ENCODE measurements around the gene OR6Q1. TPM values are rescaled to one million over a fixed set of nuclear protein-coding genes. Genes with fewer than 3 reads are reported as not detected.

The OR6Q1 gene
- total and polyA plus RNA-seq, 2 donors (not counting 1 experiment from before 2014, with no cell fraction given), result not detected

DNA sequence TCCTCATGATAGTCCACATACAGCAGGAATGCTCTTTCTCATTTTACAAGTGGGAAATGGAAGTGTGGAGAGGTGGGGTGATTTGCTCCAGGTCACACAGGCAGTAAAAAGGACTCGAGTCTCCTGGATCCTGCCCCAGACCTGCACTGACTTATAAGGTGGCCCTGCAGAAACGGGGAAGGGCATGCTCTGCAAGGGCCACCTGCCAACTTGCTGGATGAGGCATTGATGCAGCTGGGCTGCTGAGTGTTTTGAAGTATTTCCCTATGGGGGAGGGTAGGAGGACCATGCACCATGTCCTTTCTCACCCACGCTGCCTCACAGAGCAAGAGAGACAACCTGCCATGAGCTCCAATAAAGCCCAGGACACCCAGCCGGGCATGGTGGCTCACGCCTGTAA is 36.9 kb downstream of the OR6Q1 start:
- no peak overlapping the region for H3K9ac ChIP-seq (ENCODE audit: insufficient read depth, low read length)
- H2AFZ ChIP-seq (ENCODE audit: low read length), result no peak overlapping the region
- peak in 1 of 2 donors; percentile 55 for DNase-seq (ENCODE audit: low read depth in 2 of 2)
- no peaks in the 10 kb centered on the region for H3K36me3 ChIP-seq (ENCODE audit: control insufficient read depth, insufficient read depth, low read length)
- H4K20me1 ChIP-seq (ENCODE audit: control insufficient read depth, extremely low read depth, insufficient read depth, low read length), result no peaks in the 10 kb centered on the region
- no peak overlapping the region for H3K27ac ChIP-seq (ENCODE audit: insufficient read depth, low read length)
- H3K4me3 ChIP-seq (replicated peaks in 1 of 4; ENCODE audit: control extremely low read depth in 1 of 4, insufficient read depth in 1 of 4, low read depth in 3 of 4, low read length in 4 of 4), result no peak overlapping the region
- H3K9me3 ChIP-seq (ENCODE audit: control insufficient read depth, insufficient read depth, low read depth, low read length), result no peaks in the 10 kb centered on the region
- no peaks in the 10 kb centered on the region for H3K27me3 ChIP-seq (ENCODE audit: control insufficient read depth, insufficient read depth, low read length)
- H3K4me2 ChIP-seq (ENCODE audit: extremely low read depth, insufficient read depth, low read length), result no peak overlapping the region
- H3K79me2 ChIP-seq (ENCODE audit: control insufficient read depth, insufficient read depth, low read length), result no peaks in the 10 kb centered on the region
- TF ChIP-seq, protein P1, sequence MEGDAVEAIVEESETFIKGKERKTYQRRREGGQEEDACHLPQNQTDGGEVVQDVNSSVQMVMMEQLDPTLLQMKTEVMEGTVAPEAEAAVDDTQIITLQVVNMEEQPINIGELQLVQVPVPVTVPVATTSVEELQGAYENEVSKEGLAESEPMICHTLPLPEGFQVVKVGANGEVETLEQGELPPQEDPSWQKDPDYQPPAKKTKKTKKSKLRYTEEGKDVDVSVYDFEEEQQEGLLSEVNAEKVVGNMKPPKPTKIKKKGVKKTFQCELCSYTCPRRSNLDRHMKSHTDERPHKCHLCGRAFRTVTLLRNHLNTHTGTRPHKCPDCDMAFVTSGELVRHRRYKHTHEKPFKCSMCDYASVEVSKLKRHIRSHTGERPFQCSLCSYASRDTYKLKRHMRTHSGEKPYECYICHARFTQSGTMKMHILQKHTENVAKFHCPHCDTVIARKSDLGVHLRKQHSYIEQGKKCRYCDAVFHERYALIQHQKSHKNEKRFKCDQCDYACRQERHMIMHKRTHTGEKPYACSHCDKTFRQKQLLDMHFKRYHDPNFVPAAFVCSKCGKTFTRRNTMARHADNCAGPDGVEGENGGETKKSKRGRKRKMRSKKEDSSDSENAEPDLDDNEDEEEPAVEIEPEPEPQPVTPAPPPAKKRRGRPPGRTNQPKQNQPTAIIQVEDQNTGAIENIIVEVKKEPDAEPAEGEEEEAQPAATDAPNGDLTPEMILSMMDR (conservative IDR thresholded peaks at IDR 0.05 in 1 of 2, IDR thresholded peaks at IDR 0.05 in 1 of 2; ENCODE audit: low read depth in 1 of 2, low read length in 2 of 2), result no peak
- TF ChIP-seq EZH2 (IDR thresholded peaks at IDR 0.05; ENCODE audit: low read length, missing control alignments), result no peak
- no peaks in the 10 kb centered on the region for H3K4me1 ChIP-seq (ENCODE audit: control insufficient read depth, extremely low read depth, insufficient read depth, low read length)

DNA sequence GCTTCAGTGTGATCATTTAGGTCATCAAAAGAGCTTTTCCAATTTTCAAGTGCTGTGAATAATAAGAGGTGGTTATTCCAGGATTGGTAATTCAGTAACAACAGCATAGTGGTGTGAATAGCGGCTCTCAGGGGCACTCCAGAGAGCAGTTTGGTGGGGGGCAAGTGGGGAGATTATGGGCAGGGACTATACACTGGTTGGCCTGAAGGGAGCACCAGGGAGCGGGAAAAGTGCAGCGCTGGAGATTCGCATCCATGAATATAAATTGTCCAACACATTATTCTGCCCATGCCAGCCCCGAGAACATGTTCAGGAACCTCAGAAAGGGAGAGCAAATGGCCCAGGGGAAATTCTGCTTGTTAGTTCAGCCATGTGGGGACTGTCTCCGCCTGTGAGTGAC is 37.9 kb downstream of the OR6Q1 start:
- no peak overlapping the region for H3K27ac ChIP-seq (ENCODE audit: insufficient read depth, low read length)
- no peaks in the 10 kb centered on the region for H3K27me3 ChIP-seq (ENCODE audit: control insufficient read depth, insufficient read depth, low read length)
- no peaks in the 10 kb centered on the region for H3K79me2 ChIP-seq (ENCODE audit: control insufficient read depth, insufficient read depth, low read length)
- H3K4me3 ChIP-seq (replicated peaks in 1 of 4; ENCODE audit: control extremely low read depth in 1 of 4, insufficient read depth in 1 of 4, low read depth in 3 of 4, low read length in 4 of 4), result no peak overlapping the region
- H3K36me3 ChIP-seq (ENCODE audit: control insufficient read depth, insufficient read depth, low read length), result no peaks in the 10 kb centered on the region
- H3K9me3 ChIP-seq (ENCODE audit: control insufficient read depth, insufficient read depth, low read depth, low read length), result no peaks in the 10 kb centered on the region
- DNase-seq (ENCODE audit: low read depth in 2 of 2), result no peak
- no peak overlapping the region for H2AFZ ChIP-seq (ENCODE audit: low read length)
- H3K4me2 ChIP-seq (ENCODE audit: extremely low read depth, insufficient read depth, low read length), result no peak overlapping the region
- H3K4me1 ChIP-seq (ENCODE audit: control insufficient read depth, extremely low read depth, insufficient read depth, low read length), result no peaks in the 10 kb centered on the region
- TF ChIP-seq EZH2 (IDR thresholded peaks at IDR 0.05; ENCODE audit: low read length, missing control alignments), result no peak
- TF ChIP-seq, protein P1 (conservative IDR thresholded peaks at IDR 0.05 in 1 of 2, IDR thresholded peaks at IDR 0.05 in 1 of 2; ENCODE audit: low read depth in 1 of 2, low read length in 2 of 2), result no peak
- H4K20me1 ChIP-seq (ENCODE audit: control insufficient read depth, extremely low read depth, insufficient read depth, low read length), result no peaks in the 10 kb centered on the region
- H3K9ac ChIP-seq (ENCODE audit: insufficient read depth, low read length), result no peak overlapping the region

DNA sequence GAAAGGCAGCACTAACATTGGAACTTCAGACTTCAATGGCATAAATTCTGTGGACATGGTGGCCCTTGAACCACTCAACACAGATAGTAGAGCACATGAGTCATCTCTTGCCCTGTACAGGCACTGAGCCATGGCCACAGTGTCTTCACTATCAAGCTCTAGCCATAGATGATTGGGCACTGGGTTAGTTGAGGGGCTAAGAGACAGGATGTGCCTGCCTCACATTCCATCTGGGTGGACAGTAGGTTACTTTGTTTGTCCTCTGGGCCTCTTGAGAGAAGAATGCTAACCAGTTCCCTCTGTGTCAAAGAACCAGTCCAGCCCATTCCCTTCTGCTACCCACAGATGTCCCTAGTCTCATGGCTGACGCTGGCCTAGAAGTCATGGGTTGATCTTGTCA is 39.8 kb downstream of the OR6Q1 start:
- Histone ChIP-seq H4K20me1 (ENCODE audit: control insufficient read depth, extremely low read depth, insufficient read depth, low read length) (no peaks in the 10 kb centered on the region), H3K9ac (ENCODE audit: insufficient read depth, low read length) (no peak overlapping the region), H2AFZ (ENCODE audit: low read length) (no peak overlapping the region), H3K27ac (ENCODE audit: insufficient read depth, low read length) (no peak overlapping the region), H3K79me2 (ENCODE audit: control insufficient read depth, insufficient read depth, low read length) (no peaks in the 10 kb centered on the region), H3K4me2 (ENCODE audit: extremely low read depth, insufficient read depth, low read length) (no peak overlapping the region), H3K4me1 (ENCODE audit: control insufficient read depth, extremely low read depth, insufficient read depth, low read length) (no peaks in the 10 kb centered on the region), H3K9me3 (ENCODE audit: control insufficient read depth, insufficient read depth, low read depth, low read length) (no peaks in the 10 kb centered on the region), H3K4me3 (replicated peaks in 1 of 4; ENCODE audit: control extremely low read depth in 1 of 4, insufficient read depth in 1 of 4, low read depth in 3 of 4, low read length in 4 of 4) (no peak overlapping the region), H3K27me3 (ENCODE audit: control insufficient read depth, insufficient read depth, low read length) (no peaks in the 10 kb centered on the region), H3K36me3 (ENCODE audit: control insufficient read depth, insufficient read depth, low read length) (no peaks in the 10 kb centered on the region)
- TF ChIP-seq, protein P1 (conservative IDR thresholded peaks at IDR 0.05 in 1 of 2, IDR thresholded peaks at IDR 0.05 in 1 of 2; ENCODE audit: low read depth in 1 of 2, low read length in 2 of 2), result no peak
- TF ChIP-seq EZH2 (IDR thresholded peaks at IDR 0.05; ENCODE audit: low read length, missing control alignments), result no peak
- no peak for DNase-seq (ENCODE audit: low read depth in 2 of 2)
